ENCODE data around the gene LASP1.
"Not testable (repeated sequence)": the region's sequence is repeated elsewhere in the genome, so short reads cannot be mapped to it uniquely, and the experiment has no call there.

LASP1 gene

DNA sequence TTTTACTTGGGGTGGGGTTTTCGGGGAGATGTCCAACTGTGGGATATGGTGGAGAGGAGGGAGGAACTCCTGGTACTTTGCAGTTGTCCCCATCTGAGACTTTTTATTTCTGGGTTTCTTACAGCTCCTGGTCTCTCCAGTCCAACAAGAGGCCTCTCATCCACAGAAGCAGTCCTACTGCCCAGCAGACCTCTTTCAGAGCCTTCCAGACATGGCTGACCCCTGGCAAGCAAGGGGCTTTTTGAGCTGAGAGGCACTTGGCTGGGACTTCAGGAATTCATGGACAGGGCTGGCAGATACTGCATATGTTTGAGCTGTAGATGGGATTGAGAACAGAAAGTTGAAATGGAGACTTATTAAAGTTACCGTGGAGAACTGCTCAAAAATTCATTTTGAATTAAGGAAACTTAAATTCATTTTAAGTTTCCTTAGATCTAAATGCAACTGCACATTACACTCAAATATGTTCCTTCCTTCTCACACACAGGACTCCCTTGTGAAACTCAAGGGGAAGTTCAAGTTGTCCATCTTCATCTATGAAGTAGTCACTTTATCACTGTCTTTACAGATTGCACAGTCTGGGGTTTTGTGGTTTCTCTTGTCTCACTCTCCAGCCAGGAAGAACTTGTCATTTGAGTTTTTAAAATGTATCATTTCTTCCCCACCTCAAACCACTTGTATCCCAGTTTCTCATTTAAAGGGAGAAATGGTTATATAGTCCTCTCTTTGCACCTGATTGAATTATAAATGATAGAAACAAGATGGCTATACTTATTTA is 56.6 kb downstream of the LASP1 start:
- no peak for DNase-seq (ENCODE audit: low spot score)

GRCh38 chr17:38930782-38931181 is 60.9 kb downstream of the LASP1 start:
- DNase-seq (ENCODE audit: low spot score) = not testable (repeated sequence)

GRCh38 chr17:38933962-38934361 is 64.1 kb downstream of the LASP1 start:
- DNase-seq (ENCODE audit: low spot score) = not testable (repeated sequence)

- no peak for DNase-seq (ENCODE audit: low spot score)
Observed at GRCh38 chr17:38939987-38940386, 70.1 kb downstream of the LASP1 start.

DNA sequence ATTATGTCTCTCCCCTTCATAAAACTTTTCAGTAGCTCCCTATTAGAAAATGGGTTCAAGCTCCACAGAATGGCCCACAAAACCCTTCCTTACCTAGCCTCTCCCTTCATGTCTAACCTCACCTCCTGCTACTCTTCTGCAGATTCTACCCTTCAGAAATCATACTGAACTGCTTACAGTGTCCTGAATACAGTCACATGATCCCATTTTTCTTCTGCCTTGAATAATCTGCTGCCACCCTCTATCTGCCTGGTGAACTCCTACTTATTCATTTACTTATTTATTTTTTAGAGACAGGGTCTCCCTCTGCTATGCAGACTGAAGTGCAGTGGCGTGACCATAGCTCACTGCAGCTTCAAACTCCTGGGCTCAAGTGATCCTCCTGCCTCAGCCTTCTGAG is 70.5 kb downstream of the LASP1 start:
- DNase-seq (ENCODE audit: low spot score) = no peak

- no peak for DNase-seq (ENCODE audit: low spot score)
Observed at GRCh38 chr17:38942696-38943334, 73.0 kb downstream of the LASP1 start.

DNA sequence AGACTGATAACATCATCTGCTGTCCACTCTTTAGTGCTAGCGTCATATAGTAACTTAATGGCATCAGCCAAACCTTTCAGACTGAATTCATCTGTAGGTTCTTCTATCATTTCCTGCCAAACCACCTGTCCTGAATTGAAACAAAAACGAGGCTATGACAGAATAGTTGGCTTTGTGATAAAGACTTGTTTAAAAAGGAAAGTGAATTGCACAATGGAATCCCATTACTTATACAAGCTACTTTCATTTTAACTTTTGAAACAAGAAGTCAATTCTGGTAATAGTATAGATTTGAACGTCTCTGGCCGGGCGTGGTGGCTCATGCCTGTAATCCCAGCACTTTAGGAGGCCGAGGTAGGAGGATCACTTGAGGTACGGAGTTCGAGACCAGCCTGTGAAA is 73.7 kb downstream of the LASP1 start:
- DNase-seq (ENCODE audit: low spot score) = no peak

- DNase-seq (ENCODE audit: low spot score) = no peak
Observed at GRCh38 chr17:38947189-38947588, 77.3 kb downstream of the LASP1 start.

GRCh38 chr17:38953800-38954199 is 83.9 kb downstream of the LASP1 start:
- DNase-seq (ENCODE audit: low spot score) = not testable (repeated sequence)

GRCh38 chr17:38958326-38958725 is 88.5 kb downstream of the LASP1 start:
- DNase-seq (ENCODE audit: low spot score) = no peak

- no peak for DNase-seq (ENCODE audit: low spot score)
Observed at GRCh38 chr17:38958756-38959155, 88.9 kb downstream of the LASP1 start.

DNA sequence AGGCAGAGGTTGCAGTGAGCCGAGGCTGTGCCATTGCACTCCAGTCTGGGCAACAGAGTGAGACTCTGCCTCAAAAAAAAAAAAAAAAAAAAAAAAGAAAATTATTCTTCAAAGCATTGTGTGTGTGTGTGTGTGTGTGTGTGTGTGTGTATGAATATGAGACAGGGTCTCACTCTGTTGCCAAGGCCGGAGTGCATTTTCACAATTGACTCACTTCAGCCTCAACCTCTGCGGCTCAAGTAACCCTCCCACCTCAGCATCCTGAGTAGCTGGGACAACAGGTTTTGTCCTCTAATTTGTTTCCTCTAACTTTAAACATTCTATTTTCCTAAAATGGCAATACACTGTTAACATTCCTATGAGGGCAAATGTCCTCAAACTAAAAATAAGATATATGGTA is 89.7 kb downstream of the LASP1 start:
- no peak for DNase-seq (ENCODE audit: low spot score)

DNA sequence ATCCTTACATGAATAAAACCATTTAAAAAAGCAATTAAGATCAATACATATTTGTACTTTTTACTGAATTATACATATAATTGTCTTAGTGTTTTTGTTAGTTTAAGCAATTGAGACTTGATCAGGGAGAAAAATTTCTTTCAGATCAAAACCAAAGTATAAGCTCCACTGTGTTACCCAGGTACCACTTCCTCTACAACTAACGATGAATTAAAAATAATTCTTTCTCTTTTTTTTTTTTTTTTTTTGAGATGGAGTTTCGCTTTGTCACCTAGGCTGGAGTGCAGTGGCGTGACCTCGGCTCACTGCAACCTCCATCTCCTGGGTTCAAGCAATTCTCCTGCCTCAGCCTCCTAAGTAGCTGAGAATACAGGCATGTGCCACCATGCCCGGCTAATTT is 90.5 kb downstream of the LASP1 start:
- no peak for DNase-seq (ENCODE audit: low spot score)

GRCh38 chr17:38961413-38961812 is 91.6 kb downstream of the LASP1 start:
- no peak for DNase-seq (ENCODE audit: low spot score)

DNA sequence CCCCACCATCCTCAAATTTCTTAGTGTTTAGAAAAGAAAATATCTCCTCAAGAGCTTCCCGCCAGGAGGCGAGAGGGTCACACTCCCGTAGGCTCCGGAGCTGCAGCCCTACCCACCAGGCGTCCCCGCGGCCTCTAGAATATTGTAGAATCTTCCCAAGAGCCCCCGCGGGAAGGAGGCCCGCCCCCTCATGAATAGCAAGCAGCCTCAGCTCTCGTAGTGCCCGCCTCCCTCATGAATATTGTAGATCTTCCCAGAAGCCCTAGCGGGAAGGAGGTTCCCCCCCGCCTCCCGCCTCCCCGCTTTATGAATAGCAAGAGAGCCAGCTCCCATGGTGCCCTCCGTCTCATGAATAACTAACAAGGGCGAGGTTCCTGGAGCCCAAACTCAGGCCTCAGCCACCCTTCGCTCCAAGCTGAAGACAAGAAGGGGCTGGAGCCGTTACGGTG is 97.5 kb downstream of the LASP1 start, which contains the start of gene FBXO47:
FBXO47 (minus strand) TSS at position 114 of the 449 bp plus-strand sequence. CDS start 4,378 bp downstream, outside the sequence.
- peak; percentile 86 for DNase-seq (ENCODE audit: low spot score)

GRCh38 chr17:38969281-38969680 is 99.4 kb downstream of the LASP1 start:
- no peak for DNase-seq (ENCODE audit: low spot score)

GRCh38 chr17:38970128-38970527 is 100.3 kb downstream of the LASP1 start:
- DNase-seq (ENCODE audit: low spot score) = no peak

GRCh38 chr17:38970804-38971203 is 100.9 kb downstream of the LASP1 start:
- no peak for DNase-seq (ENCODE audit: low spot score)

Measured in left forelimb (tissue), 1 donor.